SK-N-SH (cell line): Measurements from ENCODE around the gene GHR. TPM values are rescaled to one million over a fixed set of nuclear protein-coding genes. Genes with fewer than 3 reads are reported as not detected.

Experiments used
- CTCF ChIA-PET: fragments of 300-600, 350-600 bp; formaldehyde crosslinking; extraction: SDS; loops from one replicate; lab custom pipeline; 2021; lab: Yijun Ruan, JAX
- POLR2A ChIA-PET: fragments of 350-600 bp; sonication (Branson Sonifier 250); formaldehyde crosslinking; extraction: SDS; loops from one replicate; lab custom pipeline; 2020; ENCODE audit warnings: antibody characterized with exemption, inconsistent platforms; lab: Yijun Ruan, JAX
- DNase-seq: peaks from one replicate; pipeline ENCODE4 v3.0.0; 2012
- H2AFZ ChIP-seq: fragments of 200-600 bp; sonication (generic); 2 replicates; pipeline ENCODE4 v1.8.1; 2016; ENCODE audit warnings: antibody characterized with exemption, mild to moderate bottlenecking, low read depth
- H3F3A ChIP-seq: fragments of 200-600 bp; sonication (generic); replicated peaks from 2 replicates; pipeline ENCODE3; 2016; ENCODE audit warnings: antibody characterized with exemption, mild to moderate bottlenecking; ENCODE audit not compliant: insufficient read depth
- H3K27ac ChIP-seq, 2 experiments: fragments of 200-500 bp in 1 of 2; fragments of 200-600 bp in 1 of 2; sonication (Bioruptor generic) in 1 of 2; sonication (generic), shearing (Covaris generic) in 1 of 2; 2 replicates each; pipeline versions ENCODE4 v1.5.1 to v1.6.1; 2014 to 2016; ENCODE audit warnings: low read depth in 2 of 2, inconsistent platforms in 1 of 2, low read length in 1 of 2, mild to moderate bottlenecking in 1 of 2, mixed read lengths in 1 of 2
- H3K27me3 ChIP-seq: fragments of 200-600 bp; sonication (generic), shearing (Covaris generic); 2 replicates; pipeline ENCODE4 v1.6.1; 2016; ENCODE audit warnings: mixed run types; ENCODE audit not compliant: insufficient read depth
- H3K36me3 ChIP-seq, 2 experiments: fragments of 200-500 bp in 1 of 2; fragments of 200-600 bp in 1 of 2; sonication (Bioruptor generic) in 1 of 2; sonication (generic) in 1 of 2; replicated peaks in 1 of 2; 2 replicates each; pipeline versions ENCODE3 to v1.5.1; 2014 to 2016; ENCODE audit warnings: low read length in 1 of 2, mild to moderate bottlenecking in 1 of 2; ENCODE audit not compliant: insufficient read depth in 2 of 2, control insufficient read depth in 1 of 2
- H3K4me1 ChIP-seq, 2 experiments: fragments of 200-500 bp in 1 of 2; fragments of 200-600 bp in 1 of 2; sonication (Bioruptor generic) in 1 of 2; sonication (generic), shearing (Covaris generic) in 1 of 2; 2 replicates each; pipeline versions ENCODE4 v1.5.1 to v1.6.1; 2014 to 2016; ENCODE audit warnings: low read depth in 1 of 2, low read length in 1 of 2, mixed run types in 1 of 2; ENCODE audit not compliant: insufficient read depth in 2 of 2, control insufficient read depth in 1 of 2
- H3K4me2 ChIP-seq: fragments of 200-600 bp; sonication (generic), shearing (Covaris generic); 2 replicates; pipeline ENCODE4 v1.6.1; 2017; ENCODE audit warnings: mixed run types
- H3K4me3 ChIP-seq, 2 experiments: fragments of 200-500 bp in 1 of 2; fragments of 200-600 bp in 1 of 2; sonication (Bioruptor generic) in 1 of 2; sonication (generic), shearing (Covaris generic) in 1 of 2; 2 replicates each; pipeline versions ENCODE4 v1.5.1 to v1.8.1; 2014 to 2016; ENCODE audit warnings: low read depth in 2 of 2, inconsistent platforms in 1 of 2, low read length in 1 of 2, mild to moderate bottlenecking in 1 of 2, mixed read lengths in 1 of 2, moderate library complexity in 1 of 2
- H3K79me2 ChIP-seq: fragments of 200-600 bp; sonication (generic); 2 replicates; pipeline ENCODE4 v1.8.1; 2017; ENCODE audit warnings: mild to moderate bottlenecking; ENCODE audit not compliant: insufficient read depth
- H3K9ac ChIP-seq: fragments of 200-600 bp; sonication (generic); 2 replicates; pipeline ENCODE4 v1.6.1; 2017; ENCODE audit warnings: mixed run types
- H3K9me2 ChIP-seq: fragments of 200-600 bp; sonication (generic); 2 replicates; pipeline ENCODE4 v1.6.1; 2017; ENCODE audit warnings: mixed run types
- H3K9me3 ChIP-seq: fragments of 200-600 bp; sonication (generic); 2 replicates; pipeline ENCODE4 v1.6.1; 2017; ENCODE audit warnings: mixed run types, mild to moderate bottlenecking, moderate library complexity
- H4K20me1 ChIP-seq: fragments of 200-600 bp; sonication (generic); 2 replicates; pipeline ENCODE4 v1.6.1; 2017; ENCODE audit warnings: mild to moderate bottlenecking, mixed run types; ENCODE audit not compliant: insufficient read depth
- CHD2 ChIP-seq: fragments of 150-350 bp; IDR thresholded peaks from 2 replicates; pipeline ENCODE4 v1.6.1; 2018; ENCODE audit warnings: low read length; ENCODE audit not compliant: partially characterized antibody
- EP300 ChIP-seq, 2 experiments: IDR thresholded peaks; 2 replicates each; pipeline versions ENCODE4 v1.4.0 to v1.6.1; 2012; ENCODE audit warnings: borderline replicate concordance in 1 of 2, low read depth in 1 of 2, low read length in 1 of 2
- EZH2phosphoT487 ChIP-seq: fragments of 200-600 bp; sonication (generic); IDR thresholded peaks from 2 replicates; pipeline ENCODE4 v1.6.1; 2017; ENCODE audit warnings: low read depth, mixed run types, mild to moderate bottlenecking, antibody characterized with exemption, moderate library complexity, borderline replicate concordance
- FOSL2 ChIP-seq: IDR thresholded peaks from 2 replicates; pipeline ENCODE4 v1.4.0; 2012; ENCODE audit warnings: low read depth, mild to moderate bottlenecking, moderate library complexity, borderline replicate concordance
- FOXJ3 ChIP-seq: sonication (generic); formaldehyde crosslinking; IDR thresholded peaks from 2 replicates; pipeline ENCODE4 v1.5.1; 2020; ENCODE audit warnings: mild to moderate bottlenecking, missing genetic modification reagents
- FOXM1 ChIP-seq: IDR thresholded peaks from 2 replicates; pipeline ENCODE4 v1.4.0; 2012; ENCODE audit warnings: low read depth, mild to moderate bottlenecking
- MXI1 ChIP-seq: IDR thresholded peaks from 2 replicates; pipeline ENCODE4 v1.6.1; 2012; ENCODE audit warnings: mild to moderate bottlenecking, low read depth, low read length, improper control_type of control experiment
- POLR2AphosphoS5 ChIP-seq: IDR thresholded peaks from 2 replicates; pipeline ENCODE4 v1.6.1; 2012; ENCODE audit warnings: low read depth, low read length
- RAD21 ChIP-seq: IDR thresholded peaks from 2 replicates; pipeline ENCODE4 v1.6.1; 2012; ENCODE audit warnings: mild to moderate bottlenecking, low read length
- RCOR1 ChIP-seq: fragments of 150-350 bp; IDR thresholded peaks from 2 replicates; pipeline ENCODE4 v1.6.1; 2017; ENCODE audit warnings: antibody characterized with exemption, low read length
- RFX5 ChIP-seq: IDR thresholded peaks from 2 replicates; pipeline ENCODE4 v1.6.1; 2012; ENCODE audit warnings: mild to moderate bottlenecking, improper control_type of control experiment, low read length
- SMC3 ChIP-seq: IDR thresholded peaks from 2 replicates; pipeline ENCODE4 v1.6.1; 2012; ENCODE audit warnings: low read depth, low read length, improper control_type of control experiment
- TAF1 ChIP-seq: IDR thresholded peaks from 2 replicates; pipeline ENCODE4 v1.6.1; 2012; ENCODE audit warnings: low read depth, mild to moderate bottlenecking, low read length, moderate library complexity, borderline replicate concordance
- TCF12 ChIP-seq: IDR thresholded peaks from 2 replicates; pipeline ENCODE4 v1.4.0; 2012
- WGBS: methylation state at CpG from one replicate; pipeline ENCODE4 v1.1.6; 2017; ENCODE audit warnings: low lambda C conversion rate; 5-methylcytosine and 5-hydroxymethylcytosine counted together
- polyA plus RNA-seq, 3 experiments: library from polyadenylated mRNA; depleted of rRNA; stranded (reverse); fragments of >200 nt; gene quantifications; 2 replicates each; pipeline ENCODE4 v1.2.3, GENCODE V29; 2012
- TF ChIP-seq, protein P1 (sequence below): IDR thresholded peaks from 2 replicates; pipeline ENCODE4 v1.4.0; 2012; ENCODE audit warnings: low read depth, borderline replicate concordance
- TF ChIP-seq, protein P2 (sequence below): IDR thresholded peaks from 2 replicates; pipeline ENCODE4 v1.4.0; 2012; ENCODE audit warnings: low read depth, borderline replicate concordance
- TF ChIP-seq, protein P3 (sequence below): fragments of 150-350 bp; IDR thresholded peaks from 2 replicates; pipeline ENCODE4 v1.6.1; 2016; ENCODE audit warnings: mild to moderate bottlenecking, low read depth, low read length
- TF ChIP-seq, protein P4 (sequence below): fragments of 200-600 bp; sonication (generic); IDR thresholded peaks from 2 replicates; pipeline ENCODE4 v1.6.1; 2017; ENCODE audit warnings: antibody characterized with exemption, mild to moderate bottlenecking, moderate library complexity

Gene GHR
- polyA plus RNA-seq, 1 of the 3 experiments (the other 2 are of a cell fraction): 0.03 TPM

DNA sequence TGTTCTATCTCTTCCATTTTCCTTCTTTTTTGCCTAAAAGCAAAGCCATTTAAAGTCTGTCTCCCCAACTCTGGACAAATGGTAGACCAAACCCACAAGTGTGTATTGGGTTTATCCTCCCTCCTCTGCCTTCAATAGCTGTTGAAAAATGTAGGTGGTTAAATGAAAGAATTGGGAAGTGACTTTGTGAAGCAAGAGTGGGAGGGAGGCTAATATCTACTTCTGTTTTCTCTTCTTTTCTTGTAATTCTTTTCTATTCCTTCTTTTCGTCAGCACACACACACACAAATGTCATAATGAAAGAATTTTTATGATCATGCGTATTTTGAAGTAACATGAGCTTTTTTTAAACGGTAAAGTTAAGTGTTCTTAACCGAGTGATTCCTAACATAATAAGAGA is 337.2 kb downstream of the GHR start (continued):
- TF ChIP-seq, protein P1, sequence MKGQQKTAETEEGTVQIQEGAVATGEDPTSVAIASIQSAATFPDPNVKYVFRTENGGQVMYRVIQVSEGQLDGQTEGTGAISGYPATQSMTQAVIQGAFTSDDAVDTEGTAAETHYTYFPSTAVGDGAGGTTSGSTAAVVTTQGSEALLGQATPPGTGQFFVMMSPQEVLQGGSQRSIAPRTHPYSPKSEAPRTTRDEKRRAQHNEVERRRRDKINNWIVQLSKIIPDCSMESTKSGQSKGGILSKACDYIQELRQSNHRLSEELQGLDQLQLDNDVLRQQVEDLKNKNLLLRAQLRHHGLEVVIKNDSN: no peak

DNA sequence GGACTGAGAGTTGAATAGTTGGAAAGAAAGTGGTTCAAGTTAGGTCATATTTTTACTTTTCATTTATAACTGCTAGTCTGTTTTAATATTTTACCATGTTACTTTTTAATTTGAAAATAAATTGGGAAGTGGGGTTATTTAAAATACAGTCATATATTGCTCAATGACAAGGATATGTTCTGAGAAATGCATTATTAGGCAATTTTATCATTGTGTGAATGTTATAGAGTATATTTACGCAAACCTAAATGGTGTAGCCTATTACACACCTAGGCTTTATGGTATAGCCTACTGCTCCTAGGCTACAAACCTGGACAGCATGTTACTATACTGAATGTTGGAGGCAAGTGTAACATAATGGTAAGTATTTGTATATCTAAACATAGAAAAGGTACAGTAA is 338.6 kb downstream of the GHR start:
- CTCF ChIA-PET: no interaction called here
- POLR2A ChIA-PET: no interaction called here

DNA sequence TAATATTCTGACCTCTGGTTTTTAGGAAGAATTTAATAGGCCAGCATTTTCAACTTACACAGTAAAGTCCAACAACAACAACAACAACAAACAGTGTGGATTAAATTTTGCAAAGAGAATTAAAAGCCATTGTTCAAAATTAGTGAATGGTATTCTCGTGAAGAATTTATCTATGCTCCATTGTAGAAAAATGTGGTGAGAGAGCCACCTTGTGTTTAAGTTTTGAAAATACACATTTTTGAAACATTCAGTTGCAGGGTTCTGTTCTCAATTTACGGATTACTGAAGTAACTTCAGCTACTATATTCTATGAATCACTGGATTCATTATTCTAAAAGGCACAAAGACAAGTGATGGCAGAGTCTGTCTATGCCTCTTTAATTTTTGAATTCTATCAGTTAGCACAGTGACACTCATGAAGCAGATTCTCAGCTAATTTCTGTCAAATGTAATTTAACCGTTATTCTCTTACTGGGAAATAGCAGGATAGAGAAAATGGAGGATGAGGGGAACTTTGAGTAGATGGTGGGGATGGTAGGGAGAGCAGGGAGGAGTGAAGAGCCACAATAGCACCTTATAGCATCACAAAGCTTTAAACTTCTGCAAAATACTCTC is 344.4 kb downstream of the GHR start:
- no peak overlapping the region for H3K4me3 ChIP-seq
- no peak overlapping the region for H2AFZ ChIP-seq
- ChIA-PET POLR2A (no interaction called here), CTCF (interaction anchor here (0.6 to 1.8 kb wide), 23 partner anchors 8 to 911 kb away, joined by 3 to 22 read pairs (median 4); partner anchors contain the start of genes CCDC152 and GHR)
- H3K9ac ChIP-seq: no peak overlapping the region
- H3K27me3 ChIP-seq: no peaks in the 10 kb centered on the region
- whole genome bisulfite sequencing: 52% methylated on average over 3 of the region's 3 CpGs
- H3K4me1 ChIP-seq: no peaks in the 10 kb centered on the region
- peak; percentile 21 for DNase-seq
- no peak overlapping the region for H3K27ac ChIP-seq
- H3K79me2 ChIP-seq: no peaks in the 10 kb centered on the region
- H3K4me2 ChIP-seq: no peak overlapping the region
- peaks cover 10 to 11% of the 10 kb centered on the region in 2 experiments for H3K36me3 ChIP-seq
- no peaks in the 10 kb centered on the region for H3F3A ChIP-seq
- no peaks in the 10 kb centered on the region for H3K9me3 ChIP-seq
- no peaks in the 10 kb centered on the region for H3K9me2 ChIP-seq
- H4K20me1 ChIP-seq: no peaks in the 10 kb centered on the region
- TF ChIP-seq FOXM1: no peak
- no peak for TF ChIP-seq MXI1
- TF ChIP-seq, protein P2, sequence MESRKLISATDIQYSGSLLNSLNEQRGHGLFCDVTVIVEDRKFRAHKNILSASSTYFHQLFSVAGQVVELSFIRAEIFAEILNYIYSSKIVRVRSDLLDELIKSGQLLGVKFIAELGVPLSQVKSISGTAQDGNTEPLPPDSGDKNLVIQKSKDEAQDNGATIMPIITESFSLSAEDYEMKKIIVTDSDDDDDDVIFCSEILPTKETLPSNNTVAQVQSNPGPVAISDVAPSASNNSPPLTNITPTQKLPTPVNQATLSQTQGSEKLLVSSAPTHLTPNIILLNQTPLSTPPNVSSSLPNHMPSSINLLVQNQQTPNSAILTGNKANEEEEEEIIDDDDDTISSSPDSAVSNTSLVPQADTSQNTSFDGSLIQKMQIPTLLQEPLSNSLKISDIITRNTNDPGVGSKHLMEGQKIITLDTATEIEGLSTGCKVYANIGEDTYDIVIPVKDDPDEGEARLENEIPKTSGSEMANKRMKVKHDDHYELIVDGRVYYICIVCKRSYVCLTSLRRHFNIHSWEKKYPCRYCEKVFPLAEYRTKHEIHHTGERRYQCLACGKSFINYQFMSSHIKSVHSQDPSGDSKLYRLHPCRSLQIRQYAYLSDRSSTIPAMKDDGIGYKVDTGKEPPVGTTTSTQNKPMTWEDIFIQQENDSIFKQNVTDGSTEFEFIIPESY: no peak
- no peak for TF ChIP-seq EZH2phosphoT487
- TF ChIP-seq, protein P3, sequence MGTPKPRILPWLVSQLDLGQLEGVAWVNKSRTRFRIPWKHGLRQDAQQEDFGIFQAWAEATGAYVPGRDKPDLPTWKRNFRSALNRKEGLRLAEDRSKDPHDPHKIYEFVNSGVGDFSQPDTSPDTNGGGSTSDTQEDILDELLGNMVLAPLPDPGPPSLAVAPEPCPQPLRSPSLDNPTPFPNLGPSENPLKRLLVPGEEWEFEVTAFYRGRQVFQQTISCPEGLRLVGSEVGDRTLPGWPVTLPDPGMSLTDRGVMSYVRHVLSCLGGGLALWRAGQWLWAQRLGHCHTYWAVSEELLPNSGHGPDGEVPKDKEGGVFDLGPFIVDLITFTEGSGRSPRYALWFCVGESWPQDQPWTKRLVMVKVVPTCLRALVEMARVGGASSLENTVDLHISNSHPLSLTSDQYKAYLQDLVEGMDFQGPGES: no peak
- TF ChIP-seq RAD21: peak; percentile 76
- TF ChIP-seq CHD2: no peak
- TF ChIP-seq RCOR1: no peak
- peak; percentile 32; the same call in 1 of the 2 replicates for TF ChIP-seq SMC3
- TF ChIP-seq FOXJ3 (CRISPR knock-in tag): no peak
- no peak for TF ChIP-seq EP300 (IDR thresholded peaks at IDR 0.05; ENCODE audit: borderline replicate concordance in 1 of 2, low read depth in 1 of 2, low read length in 1 of 2)
- TF ChIP-seq, protein P4, sequence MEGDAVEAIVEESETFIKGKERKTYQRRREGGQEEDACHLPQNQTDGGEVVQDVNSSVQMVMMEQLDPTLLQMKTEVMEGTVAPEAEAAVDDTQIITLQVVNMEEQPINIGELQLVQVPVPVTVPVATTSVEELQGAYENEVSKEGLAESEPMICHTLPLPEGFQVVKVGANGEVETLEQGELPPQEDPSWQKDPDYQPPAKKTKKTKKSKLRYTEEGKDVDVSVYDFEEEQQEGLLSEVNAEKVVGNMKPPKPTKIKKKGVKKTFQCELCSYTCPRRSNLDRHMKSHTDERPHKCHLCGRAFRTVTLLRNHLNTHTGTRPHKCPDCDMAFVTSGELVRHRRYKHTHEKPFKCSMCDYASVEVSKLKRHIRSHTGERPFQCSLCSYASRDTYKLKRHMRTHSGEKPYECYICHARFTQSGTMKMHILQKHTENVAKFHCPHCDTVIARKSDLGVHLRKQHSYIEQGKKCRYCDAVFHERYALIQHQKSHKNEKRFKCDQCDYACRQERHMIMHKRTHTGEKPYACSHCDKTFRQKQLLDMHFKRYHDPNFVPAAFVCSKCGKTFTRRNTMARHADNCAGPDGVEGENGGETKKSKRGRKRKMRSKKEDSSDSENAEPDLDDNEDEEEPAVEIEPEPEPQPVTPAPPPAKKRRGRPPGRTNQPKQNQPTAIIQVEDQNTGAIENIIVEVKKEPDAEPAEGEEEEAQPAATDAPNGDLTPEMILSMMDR: peak; percentile 68
- TF ChIP-seq RFX5: no peak

More for the DNA sequence above, 338.6 kb downstream of the GHR start:
- no peak overlapping the region for H3K4me3 ChIP-seq
- H3F3A ChIP-seq: no peaks in the 10 kb centered on the region
- 90% methylated on average over 1 of the region's 1 CpG for WGBS
- peaks cover 0 to 4% of the 10 kb centered on the region in 2 experiments; a peak in 1 of 4 replicates for H3K4me1 ChIP-seq
- no peaks in the 10 kb centered on the region for H4K20me1 ChIP-seq
- no peak overlapping the region for H3K4me2 ChIP-seq
- H3K9me2 ChIP-seq: no peaks in the 10 kb centered on the region
- no peak for DNase-seq
- no peak for TF ChIP-seq FOXJ3 (CRISPR knock-in tag)
- no peak for TF ChIP-seq POLR2AphosphoS5
- TF ChIP-seq TCF12: no peak
- TF ChIP-seq FOSL2: no peak
- TF ChIP-seq, protein P3: no peak
- TF ChIP-seq TAF1: no peak
- H3K9me3 ChIP-seq: no peaks in the 10 kb centered on the region
- H3K36me3 ChIP-seq: peaks cover 4 to 5% of the 10 kb centered on the region in 2 experiments
- H3K79me2 ChIP-seq: no peaks in the 10 kb centered on the region
- no peak overlapping the region for H3K9ac ChIP-seq
- no peak overlapping the region for H3K27ac ChIP-seq
- H3K27me3 ChIP-seq: no peaks in the 10 kb centered on the region
- H2AFZ ChIP-seq: no peak overlapping the region
